ENCODE results near the gene CCNJL.

The CCNJL gene

DNA sequence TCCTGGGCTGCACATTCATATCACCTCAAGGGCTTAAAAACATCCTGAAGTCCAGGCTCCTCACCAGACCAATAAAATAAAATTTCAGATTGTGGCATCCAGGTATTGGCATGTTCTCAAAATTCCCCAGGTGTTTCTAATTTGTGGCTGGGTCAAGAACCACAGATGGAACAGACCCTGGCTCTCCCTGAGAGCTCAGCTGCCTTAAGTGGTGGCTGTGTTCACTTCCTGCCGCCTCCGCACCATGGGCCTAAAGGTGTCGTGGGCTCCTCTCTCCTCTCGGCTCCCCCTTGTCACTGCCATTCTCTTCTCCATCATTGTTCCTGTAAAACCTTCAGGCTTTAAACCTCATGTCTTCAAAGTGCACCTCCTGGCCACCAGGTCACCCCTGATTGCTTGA lies 17.8 kb upstream of the CCNJL start:
- DNase-seq, result no peak

DNA sequence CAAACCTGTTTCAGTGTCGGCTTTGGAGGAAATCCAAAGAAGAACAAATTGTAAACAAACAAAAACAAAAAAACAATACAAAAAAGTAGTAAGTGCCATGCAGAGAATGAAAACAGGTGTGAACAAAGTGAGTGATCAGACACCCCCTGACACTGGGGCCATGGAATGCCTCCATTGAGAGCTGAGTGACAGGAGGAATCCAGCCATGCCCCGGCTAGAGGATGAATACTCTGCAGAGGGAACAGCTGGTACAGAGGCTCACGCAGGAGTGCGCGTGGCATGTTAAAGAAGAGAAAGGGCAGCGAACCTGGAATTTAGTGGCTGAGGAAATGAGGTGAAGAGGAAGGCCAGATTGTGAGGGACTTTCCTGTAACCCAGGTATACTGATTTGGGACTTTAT lies 15.5 kb upstream of the CCNJL start:
- DNase-seq, result no peak

DNA sequence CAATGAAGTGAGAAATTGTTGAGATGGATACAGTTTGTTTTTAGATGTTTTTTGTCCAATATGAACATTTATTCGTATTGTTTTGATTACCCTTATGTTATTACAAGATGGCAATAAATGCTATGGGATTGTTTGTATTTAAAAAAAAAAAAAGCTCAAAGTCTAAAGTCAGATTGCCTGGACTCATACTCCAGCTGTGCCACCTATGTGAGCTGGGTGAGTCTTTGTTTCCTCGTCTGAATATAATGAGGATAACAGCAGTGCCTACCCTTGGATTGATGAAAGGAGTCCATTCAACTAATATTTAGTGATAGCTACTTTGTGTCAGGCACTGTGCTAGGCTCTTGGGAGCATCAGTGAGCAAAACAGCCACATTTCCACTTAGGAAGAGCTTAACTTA lies 14.6 kb upstream of the CCNJL start:
- DNase-seq, result no peak

DNA sequence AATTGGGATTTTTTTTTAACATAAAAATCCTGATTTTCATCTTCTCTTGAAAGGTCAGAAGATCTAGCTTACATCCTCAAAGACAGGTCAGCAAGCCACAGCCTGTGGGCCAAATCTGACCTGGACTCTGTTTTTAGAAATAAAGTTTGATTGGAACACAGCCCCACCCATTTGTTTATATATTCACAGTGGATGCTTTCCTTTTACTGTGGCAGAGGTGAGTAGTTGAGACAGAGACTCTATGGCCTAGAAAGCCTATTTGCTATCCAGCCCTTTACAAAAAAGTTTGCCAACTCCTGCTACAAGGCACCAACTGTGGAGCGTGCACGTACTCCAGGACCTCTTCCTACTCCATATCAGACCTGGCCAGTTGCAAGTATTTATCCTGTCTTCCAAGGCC lies 13.4 kb upstream of the CCNJL start:
- DNase-seq, result no peak

DNA sequence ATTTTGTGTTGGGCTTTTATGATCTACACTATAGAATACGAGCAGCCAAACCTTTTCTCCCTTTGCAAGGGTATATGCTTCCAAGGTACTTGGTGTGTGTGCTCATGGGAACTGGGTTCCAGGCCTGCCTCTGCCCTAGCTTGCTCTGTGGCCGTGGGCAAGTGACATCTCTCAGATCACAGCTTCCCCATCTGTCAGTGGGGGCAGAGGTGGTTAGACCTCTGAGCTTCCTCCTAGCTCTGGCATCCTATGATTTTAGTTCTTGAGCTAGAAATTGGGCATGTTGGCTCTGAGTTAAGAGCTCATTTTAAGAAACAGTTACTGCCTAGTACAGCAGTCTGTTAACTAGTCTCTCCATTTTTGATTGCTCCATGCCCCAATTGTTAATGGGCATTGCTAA lies 12.5 kb upstream of the CCNJL start:
- DNase-seq, result no peak

DNA sequence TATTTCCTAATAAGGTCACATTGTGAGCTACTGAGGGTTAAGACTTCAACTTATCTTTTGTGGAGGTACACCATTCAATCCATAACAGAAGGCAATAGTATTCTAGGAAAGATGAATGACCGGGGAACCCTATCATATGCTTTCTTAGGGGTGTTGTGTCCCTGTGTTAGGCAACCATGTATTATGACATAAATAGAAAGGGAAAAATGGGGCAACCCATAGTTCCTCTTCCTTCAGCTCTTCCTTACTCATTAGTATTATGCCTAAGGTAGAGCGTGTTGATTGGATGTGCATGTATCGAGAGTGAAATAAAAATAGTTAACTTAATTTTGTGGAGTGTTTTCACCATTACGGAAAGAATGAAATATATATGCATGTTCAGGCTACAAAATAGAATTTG lies 6.0 kb upstream of the CCNJL start:
- DNase-seq, result no peak

DNA sequence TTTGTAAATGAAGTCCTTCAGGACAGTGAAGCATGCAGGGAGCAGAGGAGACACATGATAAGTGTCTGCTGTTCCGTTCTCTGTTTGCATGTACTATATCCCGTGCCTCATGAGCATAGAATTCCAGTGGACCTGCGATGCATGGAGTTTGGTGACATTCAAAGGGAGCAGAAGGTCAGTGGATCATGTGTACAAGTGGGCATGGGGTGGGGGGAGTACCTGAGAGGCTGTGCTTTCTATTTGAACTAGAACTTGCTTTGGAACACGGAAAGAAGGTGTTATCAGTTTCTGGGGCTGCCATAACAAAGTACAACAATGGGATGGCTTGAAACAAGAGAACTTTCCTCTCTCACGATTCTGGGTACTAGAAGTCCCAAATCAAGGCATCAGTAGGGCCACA lies 5.1 kb upstream of the CCNJL start:
- no peak for DNase-seq

DNA sequence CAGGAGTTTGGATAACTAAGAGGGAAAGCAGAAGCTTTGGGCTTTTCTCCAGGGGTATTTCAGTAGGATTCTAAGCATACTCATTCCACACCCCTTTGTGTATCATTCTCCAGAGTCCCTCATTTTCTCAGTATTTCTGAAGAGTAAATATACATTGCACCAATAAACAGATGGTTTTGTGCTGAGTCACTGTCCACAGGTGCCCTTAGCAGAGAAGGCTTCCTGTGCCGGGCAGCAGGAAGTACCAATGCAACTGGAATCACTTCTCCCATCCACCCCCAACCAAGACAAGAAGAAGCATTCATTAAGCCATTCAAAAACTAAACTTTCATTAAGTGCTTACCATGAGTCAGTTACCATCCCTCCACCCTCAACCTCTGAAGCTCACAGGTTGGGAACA lies 3.6 kb upstream of the CCNJL start:
- DNase-seq, result no peak

DNA sequence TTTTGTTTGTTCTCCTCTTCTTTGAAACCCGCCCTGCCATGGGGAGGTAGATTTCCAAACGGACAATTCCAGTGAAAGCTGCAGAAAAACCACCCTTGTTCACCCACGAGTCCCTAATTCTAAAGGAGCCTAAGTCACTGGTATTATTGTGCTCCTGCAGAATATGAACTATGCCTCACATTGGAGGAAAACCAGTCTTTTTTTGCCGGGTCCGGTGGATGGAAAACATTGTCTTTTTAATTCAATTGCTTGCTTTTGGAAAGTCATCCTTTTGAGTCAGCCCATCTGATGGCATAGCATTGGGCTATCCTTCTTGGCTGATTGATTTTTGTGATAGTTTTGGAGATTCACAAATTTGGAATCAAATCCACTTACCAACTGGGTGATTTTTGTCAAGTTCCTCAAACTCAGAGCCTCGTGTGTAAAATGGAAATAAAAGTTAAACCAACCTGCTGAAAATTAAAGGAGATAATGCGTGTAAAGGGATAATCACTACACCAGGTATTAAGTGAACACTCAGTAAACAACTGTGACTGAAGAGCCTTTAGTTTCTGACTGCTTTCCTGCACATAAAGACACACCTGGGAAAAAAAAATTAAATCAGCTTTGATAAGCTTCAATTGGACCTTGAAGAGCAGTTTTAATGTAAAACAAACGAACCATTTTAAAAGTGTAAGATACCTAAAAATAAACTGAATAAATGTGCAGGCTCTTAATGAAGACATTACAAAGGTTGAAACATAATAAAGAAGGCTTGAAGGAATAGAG lies 780 bp upstream of the CCNJL start:
- no peak for DNase-seq

DNA sequence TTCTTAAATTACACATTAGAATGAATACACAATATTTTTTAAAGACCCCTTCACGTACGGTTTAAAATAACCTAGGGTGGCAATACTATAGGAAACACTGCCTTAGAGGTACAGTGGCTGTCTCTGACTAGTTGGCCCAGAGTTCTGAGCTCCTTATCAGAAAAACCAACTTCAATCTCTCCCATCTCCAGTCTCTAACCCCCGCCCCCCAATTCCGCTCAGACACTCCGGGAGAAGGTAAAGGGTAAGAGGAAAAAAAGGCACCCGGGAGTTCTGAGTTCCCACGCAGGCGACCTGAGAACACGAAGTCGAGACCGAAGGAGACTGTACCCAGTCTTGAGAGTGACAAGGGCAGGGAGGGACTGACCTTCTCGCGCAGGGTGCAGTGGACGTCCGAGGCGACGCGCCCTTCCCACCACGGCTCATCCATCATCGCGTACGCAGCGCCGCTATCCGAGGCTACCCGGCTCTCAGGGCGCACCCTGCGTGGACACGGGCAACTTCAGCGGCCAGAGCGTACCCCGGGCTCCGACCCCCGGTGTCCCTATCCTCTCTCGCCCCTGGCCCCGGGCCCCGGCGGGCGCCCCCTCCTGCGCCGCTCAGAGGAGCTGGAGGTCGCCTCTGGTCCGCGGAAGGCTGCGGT lies 752 bp downstream of the CCNJL start:
- DNase-seq, result no peak

DNA sequence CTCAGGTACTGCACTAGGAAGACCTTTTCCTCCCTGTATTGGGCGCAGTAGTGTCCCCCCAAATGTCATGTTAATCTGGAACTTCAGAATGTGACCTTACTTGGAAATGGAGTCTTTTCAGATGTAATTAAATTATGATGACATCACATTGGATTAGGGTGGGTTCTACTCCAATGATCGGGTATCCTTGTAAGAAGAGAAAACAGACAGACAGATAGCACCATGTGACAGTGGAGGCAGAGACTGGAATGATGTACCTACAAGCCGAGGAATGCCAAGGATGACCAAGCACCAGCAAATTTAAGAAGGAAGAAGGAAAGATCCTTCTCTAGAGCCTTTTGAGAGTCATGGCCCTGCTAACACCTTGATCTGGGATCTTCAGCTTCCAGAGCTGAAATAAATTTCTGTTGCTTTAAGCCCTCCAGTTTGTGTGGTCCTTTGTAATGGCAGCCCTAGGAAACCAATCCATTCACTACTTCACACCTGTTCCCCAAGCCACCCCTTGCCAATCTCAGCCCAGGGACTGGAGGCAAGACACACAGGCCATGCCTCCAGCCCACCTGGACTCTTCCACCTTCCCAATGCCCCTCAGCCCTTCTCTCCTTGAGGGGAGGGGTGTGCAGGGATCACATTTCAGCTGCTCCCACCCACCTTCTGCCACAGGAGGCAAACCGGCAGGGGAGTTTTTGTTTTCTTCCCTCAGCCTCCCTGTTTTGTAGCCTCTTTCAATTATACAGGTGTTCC lies 1.6 kb downstream of the CCNJL start:
- DNase-seq, result no peak

DNA sequence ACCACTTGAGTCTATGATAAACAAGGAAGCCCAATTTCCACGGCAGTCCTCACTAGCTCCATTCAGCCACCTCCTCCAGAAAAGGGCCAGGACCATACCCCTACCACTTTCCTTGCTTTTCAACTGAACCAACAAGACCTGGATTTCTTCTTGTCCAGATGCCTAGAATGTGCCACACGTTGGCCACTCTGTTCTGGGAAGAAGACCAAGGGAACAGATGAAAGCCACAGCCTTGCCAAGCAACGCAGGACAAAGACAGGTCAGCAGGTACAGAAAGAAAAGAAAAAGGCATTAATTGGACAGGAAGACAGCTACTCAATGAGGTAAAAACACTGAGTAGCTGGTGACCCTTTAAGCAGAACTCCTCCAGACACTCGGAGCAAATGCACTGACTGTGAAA lies 2.2 kb downstream of the CCNJL start:
- DNase-seq, result no peak

DNA sequence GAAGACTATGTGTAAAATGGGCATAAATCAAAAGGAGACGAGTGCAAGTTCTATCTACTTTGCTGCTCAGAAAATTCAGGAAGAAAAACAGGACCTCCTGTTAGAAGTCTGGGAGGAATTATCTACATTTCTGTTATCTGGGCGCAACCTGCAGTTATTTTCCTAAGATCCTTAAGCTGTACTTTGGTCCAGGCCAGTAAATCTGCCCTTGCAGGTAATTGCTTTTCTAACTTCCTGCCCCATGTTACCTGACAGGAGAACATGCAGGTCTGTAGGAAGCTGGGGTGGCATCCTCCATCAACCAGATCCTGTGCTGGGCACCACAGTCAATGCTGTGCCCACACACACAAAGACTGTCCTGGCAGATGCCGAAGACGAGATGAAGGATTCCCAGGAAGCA lies 5.7 kb downstream of the CCNJL start:
- DNase-seq, result no peak

DNA sequence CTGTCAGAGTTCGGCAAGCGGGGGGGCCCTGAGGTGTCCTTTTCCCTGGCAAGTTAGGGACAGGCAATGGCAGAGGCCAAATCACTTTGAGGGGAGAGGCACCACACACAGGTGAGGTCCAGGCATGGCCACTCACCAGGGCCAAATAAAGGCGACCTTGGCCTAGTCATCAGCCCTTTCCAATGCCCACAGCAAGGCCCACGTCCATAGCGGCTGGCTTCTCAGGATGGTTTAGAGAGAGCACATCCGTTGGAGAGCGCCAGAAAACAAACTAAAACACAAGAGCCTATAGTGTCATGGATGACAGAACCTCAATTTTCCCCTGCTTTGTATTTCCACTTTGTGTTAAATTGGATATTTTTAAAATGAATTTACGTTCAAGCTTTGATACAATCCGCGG lies 7.0 kb downstream of the CCNJL start:
- no peak for DNase-seq

DNA sequence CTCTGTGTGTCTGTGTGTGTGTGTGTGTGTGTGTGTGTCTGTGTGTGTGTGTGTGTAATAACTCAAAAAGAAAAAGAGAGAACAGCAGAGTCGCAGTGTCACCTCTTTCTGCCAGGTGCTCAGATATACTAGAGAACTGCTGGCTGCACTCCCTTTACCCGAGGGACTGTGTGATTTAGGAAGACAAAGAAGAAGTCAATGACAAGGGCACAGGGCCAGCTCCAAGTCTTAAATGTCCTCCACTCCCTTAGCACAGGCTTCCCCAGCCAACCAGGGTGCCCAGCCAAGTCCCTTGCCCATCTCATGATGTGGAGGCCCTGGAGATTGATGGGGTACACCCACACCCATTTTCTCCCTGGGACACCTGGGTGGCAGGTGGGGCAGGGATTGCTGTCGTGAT lies 8.7 kb downstream of the CCNJL start:
- DNase-seq, result no peak

DNA sequence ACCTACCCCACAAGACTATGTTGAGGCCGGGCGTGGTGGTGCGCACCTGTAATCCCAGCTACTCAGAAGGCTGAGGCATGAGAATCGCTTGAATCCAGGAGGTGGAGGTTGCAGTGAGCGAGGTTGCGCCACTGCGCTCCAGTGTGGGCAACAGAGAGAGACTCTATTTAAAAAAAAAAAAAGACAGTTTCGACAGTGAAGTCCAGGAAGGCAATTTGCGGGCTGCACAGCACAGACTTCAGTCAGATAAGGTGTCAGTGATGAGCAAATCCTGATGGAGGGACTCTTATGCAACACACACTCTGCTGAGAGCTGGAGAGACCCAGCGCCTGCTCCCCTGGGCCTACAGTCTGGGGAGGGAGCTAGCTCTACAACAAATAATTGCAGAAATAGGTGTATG lies 14.2 kb downstream of the CCNJL start:
- no peak for DNase-seq

DNA sequence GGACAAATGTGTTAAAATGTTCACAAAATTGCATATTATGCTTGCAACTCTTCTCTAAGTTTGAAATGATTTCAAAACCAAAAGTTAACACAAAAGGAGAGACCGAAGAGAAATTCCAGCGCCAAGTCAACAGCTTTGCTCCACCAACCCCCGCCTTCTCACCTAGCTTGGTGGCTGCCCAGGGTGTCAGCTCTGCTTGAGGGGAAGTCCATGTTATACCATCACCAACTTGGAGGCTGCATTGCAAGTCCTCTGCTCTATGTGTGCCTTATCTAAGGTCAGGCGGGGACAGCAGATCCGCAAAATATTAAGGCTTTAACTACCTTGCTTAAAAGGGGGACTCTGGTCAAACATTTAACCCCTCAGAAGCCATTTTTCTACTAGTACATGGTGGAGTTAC lies 14.6 kb downstream of the CCNJL start:
- no peak for DNase-seq

DNA sequence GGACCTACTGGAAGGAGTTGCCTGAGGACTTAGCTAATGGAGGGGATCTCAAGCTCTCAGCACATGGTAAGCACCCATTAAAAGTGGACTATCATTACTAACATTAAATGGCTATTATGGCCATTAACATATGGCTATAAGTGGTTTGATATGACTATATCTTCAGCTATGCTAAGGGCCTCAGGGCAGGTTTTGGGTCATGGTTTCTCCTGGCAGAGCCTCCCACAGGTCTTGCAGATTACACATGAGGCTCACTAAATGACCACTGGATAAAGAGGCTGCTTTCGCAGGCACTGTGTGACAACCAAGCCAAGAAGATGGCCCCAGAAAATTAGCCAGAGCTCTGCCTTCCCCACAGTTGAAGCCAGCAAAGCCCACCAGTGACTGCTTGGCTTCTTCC lies 15.4 kb downstream of the CCNJL start:
- no peak for DNase-seq

DNA sequence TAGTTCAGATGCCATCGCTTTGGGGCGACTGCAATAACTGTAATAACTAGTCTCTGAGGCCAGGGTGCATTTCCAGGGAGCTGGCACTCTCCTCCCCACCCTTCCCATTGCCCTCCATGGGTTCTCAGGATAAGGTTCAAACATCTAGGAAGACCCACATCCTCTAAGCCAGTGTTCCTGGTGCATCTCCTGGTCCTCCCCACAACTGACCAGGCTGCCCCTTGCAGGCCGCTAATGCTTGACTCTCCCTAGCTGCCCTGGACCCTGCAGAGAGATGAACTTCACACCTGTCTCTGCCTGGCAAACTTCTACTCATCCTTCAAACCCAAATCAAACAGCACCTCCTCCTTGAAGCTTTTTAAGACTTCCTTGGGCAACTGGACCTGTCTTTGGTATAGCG lies 15.9 kb downstream of the CCNJL start:
- no peak for DNase-seq

DNA sequence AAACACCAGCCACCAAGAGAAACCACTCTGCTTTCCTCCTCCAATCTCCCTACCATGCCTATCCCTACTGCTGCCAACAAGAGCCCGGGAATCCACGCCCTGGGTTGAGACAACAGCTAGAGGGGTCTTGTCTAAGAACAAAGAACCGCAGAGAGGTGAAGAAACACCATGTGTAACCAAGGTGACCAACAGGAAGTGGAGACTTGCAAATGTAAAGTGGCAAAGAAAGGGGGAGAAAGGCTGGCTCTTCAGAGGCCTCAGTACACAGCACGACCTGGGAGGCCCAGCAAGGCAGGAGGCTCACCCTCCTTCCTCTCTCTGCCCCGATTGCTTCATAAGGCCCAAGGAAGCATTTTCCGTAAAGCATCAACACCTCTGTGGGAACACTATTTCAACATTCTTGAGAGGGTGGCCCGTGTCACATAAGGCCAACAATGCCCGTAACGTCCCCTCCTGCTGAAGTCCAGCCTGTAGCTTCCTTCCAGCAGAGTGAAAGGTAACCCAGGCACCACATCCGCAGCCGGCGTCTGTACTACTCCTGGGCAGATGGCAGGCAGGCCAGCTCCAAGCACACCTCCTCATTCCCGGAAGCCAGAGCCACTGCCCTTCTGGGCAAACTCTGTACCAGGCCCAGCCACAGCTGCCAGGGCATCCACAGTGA lies 18.3 kb downstream of the CCNJL start:
- DNase-seq, result no peak

DNA sequence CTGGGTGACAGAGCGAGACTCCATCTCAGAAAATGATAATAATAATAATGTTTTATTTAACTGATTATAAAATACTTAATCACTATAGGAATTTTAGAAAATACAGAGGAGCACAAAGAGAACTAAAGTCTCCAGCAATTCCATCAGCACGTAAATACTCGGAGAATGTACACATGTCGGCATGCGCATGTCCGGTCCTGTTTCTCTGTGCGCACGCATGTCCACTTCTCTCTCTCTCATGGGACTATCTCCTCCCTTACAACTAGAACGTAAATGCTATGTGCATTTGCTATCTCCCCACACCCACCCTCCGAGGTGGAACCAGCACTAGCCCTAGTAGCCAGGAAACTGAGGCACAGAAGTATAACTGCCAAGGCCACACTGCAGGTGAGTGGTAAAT lies 19.0 kb downstream of the CCNJL start:
- DNase-seq, result no peak

DNA sequence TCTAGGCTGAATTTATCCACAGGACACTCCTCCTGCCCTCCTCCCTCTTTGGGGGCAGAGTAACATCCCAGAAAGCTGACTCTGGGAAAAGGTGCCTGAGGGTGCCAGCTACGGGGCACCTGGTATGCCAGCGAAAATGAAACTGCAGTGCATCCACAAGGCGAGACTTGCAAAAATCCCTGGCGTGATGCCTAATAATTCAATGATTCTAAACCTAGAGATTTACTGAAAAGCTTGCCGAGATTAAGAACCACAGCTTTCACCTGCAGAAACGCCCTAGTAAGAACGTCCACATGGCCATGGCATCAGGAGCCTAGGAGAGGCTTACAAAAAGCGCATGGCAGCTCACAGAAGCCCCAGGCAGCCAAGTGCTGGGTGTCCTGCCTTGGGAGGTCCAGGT lies 20.9 kb downstream of the CCNJL start:
- DNase-seq, result no peak

DNA sequence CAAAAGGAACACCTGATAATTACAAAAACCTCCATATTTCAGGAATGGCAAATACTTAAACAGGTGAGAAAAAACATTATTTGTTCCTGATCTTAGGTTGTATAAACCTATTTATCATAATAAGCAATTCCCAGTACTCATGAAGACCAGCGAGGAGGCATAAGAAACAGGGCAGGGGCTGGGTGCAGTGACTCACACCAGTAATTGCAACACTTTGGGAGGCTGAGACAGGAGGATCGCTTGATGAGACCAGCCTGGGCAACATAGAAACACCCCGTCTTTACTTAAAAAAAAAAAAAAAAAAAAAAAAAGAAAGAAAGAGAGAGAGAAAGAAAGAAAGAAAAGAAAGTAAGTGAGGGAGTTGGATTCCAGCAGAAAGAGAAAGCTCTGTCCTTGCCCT lies 21.6 kb downstream of the CCNJL start:
- DNase-seq, result no peak

DNA sequence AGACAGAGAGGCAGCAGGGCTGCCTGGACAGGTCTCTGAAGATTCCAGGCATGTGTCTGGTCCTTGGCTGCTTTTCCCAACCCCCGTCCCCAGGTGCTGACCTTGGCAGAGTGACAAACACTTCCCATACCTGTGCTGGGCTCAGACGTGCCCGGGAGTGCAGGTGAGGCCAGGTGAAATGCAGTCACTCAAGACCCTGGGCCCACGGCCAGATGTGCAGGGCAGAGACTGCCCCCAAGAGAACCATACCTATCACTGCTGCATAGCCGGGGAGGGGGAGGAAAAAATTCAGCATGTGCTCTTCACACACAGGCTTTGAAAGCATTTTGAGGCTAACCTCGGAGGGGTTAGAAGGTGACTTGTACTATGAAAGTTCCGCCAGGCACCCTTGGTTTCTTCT lies 22.6 kb downstream of the CCNJL start:
- DNase-seq, result no peak
